Measurements from ENCODE around the gene LRP10.

DNA sequence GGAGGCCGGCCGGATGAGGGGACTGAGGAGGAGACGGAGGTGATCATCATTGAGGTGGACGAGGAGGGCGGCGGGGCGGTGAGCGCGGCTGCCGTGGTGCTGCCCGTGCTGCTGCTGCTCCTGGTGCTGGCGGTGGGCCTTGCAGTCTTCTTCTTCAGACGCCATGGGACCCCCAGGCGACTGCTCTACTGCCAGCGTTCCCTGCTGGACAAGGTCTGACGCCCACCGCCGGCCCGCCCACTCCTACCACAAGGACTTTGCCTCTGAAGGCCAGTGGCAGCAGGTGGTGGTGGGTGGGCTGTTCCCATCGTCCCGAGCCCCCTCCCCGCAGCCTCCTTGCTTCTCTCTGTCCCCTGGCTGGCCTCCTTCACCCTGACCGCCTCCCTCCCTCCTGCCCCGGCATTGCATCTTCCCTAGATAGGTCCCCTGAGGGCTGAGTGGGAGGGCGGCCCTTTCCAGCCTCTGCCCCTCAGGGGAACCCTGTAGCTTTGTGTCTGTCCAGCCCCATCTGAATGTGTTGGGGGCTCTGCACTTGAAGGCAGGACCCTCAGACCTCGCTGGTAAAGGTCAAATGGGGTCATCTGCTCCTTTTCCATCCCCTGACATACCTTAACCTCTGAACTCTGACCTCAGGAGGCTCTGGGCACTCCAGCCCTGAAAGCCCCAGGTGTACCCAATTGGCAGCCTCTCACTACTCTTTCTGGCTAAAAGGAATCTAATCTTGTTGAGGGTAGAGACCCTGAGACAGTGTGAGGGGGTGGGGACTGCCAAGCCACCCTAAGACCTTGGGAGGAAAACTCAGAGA is 25.5 kb upstream of the LRP10 start:
- TF ChIP-seq, protein P1, sequence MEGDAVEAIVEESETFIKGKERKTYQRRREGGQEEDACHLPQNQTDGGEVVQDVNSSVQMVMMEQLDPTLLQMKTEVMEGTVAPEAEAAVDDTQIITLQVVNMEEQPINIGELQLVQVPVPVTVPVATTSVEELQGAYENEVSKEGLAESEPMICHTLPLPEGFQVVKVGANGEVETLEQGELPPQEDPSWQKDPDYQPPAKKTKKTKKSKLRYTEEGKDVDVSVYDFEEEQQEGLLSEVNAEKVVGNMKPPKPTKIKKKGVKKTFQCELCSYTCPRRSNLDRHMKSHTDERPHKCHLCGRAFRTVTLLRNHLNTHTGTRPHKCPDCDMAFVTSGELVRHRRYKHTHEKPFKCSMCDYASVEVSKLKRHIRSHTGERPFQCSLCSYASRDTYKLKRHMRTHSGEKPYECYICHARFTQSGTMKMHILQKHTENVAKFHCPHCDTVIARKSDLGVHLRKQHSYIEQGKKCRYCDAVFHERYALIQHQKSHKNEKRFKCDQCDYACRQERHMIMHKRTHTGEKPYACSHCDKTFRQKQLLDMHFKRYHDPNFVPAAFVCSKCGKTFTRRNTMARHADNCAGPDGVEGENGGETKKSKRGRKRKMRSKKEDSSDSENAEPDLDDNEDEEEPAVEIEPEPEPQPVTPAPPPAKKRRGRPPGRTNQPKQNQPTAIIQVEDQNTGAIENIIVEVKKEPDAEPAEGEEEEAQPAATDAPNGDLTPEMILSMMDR (conservative IDR thresholded peaks at IDR 0.05; ENCODE audit: low read depth, low read length): no peak
- TF ChIP-seq MAZ (IDR thresholded peaks at IDR 0.05; ENCODE audit: borderline replicate concordance, low read depth, low read length): no peak
- TF ChIP-seq POLR2A (IDR thresholded peaks at IDR 0.05; ENCODE audit: low read depth, low read length): no peak
- TF ChIP-seq, protein P2, sequence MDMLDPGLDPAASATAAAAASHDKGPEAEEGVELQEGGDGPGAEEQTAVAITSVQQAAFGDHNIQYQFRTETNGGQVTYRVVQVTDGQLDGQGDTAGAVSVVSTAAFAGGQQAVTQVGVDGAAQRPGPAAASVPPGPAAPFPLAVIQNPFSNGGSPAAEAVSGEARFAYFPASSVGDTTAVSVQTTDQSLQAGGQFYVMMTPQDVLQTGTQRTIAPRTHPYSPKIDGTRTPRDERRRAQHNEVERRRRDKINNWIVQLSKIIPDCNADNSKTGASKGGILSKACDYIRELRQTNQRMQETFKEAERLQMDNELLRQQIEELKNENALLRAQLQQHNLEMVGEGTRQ (IDR thresholded peaks at IDR 0.05; ENCODE audit: low read depth, low read length): no peak
- no peak for TF ChIP-seq RAD21 (IDR thresholded peaks at IDR 0.05; ENCODE audit: low read length)
- TF ChIP-seq SMC3 (IDR thresholded peaks at IDR 0.05; ENCODE audit: low read depth, low read length): no peak
- TF ChIP-seq NFE2L2 (IDR thresholded peaks at IDR 0.05; ENCODE audit: low read depth, low read length): no peak
